ENCODE data around the gene SPCS2. TPM values are rescaled to one million over a fixed set of nuclear protein-coding genes. Genes with fewer than 3 reads are reported as not detected.
"Not testable (repeated sequence)": the region's sequence is repeated elsewhere in the genome, so short reads cannot be mapped to it uniquely, and the experiment has no call there.

SPCS2 gene
- total RNA-seq, 1 donor from 2014 or later = 194 TPM

GRCh38 chr11:74954199-74954598, 5.1 kb downstream of the SPCS2 start:
- peaks cover 16% of the 10 kb centered on the region for H3K4me1 Mint-ChIP-seq (ENCODE audit: low read depth)
- H3K4me3 Mint-ChIP-seq (ENCODE audit: low read depth) = no peak overlapping the region
- no peaks in the 10 kb centered on the region for H3K9me3 Mint-ChIP-seq (ENCODE audit: low read depth)
- DNase-seq (ENCODE audit: low spot score, unreplicated experiment) = no peak
- H3K27ac Mint-ChIP-seq = no peak overlapping the region
- no peaks in the 10 kb centered on the region for H3K27me3 Mint-ChIP-seq
- no peak for TF ChIP-seq CTCF (IDR thresholded peaks at IDR 0.05; ENCODE audit: unreplicated experiment)
- peaks cover 9% of the 10 kb centered on the region for H3K36me3 Mint-ChIP-seq (ENCODE audit: insufficient read depth)

- H3K9me3 Mint-ChIP-seq (ENCODE audit: low read depth) = no peaks in the 10 kb centered on the region
- no peak for DNase-seq (ENCODE audit: low spot score, unreplicated experiment)
- no peaks in the 10 kb centered on the region for H3K27me3 Mint-ChIP-seq
- TF ChIP-seq CTCF (IDR thresholded peaks at IDR 0.05; ENCODE audit: unreplicated experiment) = no peak
- H3K27ac Mint-ChIP-seq = no peak overlapping the region
- H3K36me3 Mint-ChIP-seq (ENCODE audit: insufficient read depth) = peaks cover 10% of the 10 kb centered on the region
- no peak overlapping the region for H3K4me3 Mint-ChIP-seq (ENCODE audit: low read depth)
- peaks cover 2% of the 10 kb centered on the region for H3K4me1 Mint-ChIP-seq (ENCODE audit: low read depth)
Observed at GRCh38 chr11:74956397-74957015, 7.4 kb downstream of the SPCS2 start.

GRCh38 chr11:74957937-74958629, 9.0 kb downstream of the SPCS2 start:
- peaks cover 9% of the 10 kb centered on the region for H3K36me3 Mint-ChIP-seq (ENCODE audit: insufficient read depth)
- no peak overlapping the region for H3K4me3 Mint-ChIP-seq (ENCODE audit: low read depth)
- H3K9me3 Mint-ChIP-seq (ENCODE audit: low read depth) = no peaks in the 10 kb centered on the region
- no peak for TF ChIP-seq CTCF (IDR thresholded peaks at IDR 0.05; ENCODE audit: unreplicated experiment)
- peaks cover 10% of the 10 kb centered on the region for H3K4me1 Mint-ChIP-seq (ENCODE audit: low read depth)
- no peak overlapping the region for H3K27ac Mint-ChIP-seq
- no peak for DNase-seq (ENCODE audit: low spot score, unreplicated experiment)
- no peaks in the 10 kb centered on the region for H3K27me3 Mint-ChIP-seq

- Mint-ChIP-seq H3K4me1 (ENCODE audit: low read depth) (peaks cover 20% of the 10 kb centered on the region), H3K36me3 (ENCODE audit: insufficient read depth) (peaks cover 12% of the 10 kb centered on the region)
- not testable (repeated sequence) for DNase-seq (ENCODE audit: low spot score, unreplicated experiment); H3K4me3 Mint-ChIP-seq (ENCODE audit: low read depth); H3K27ac Mint-ChIP-seq; H3K9me3 Mint-ChIP-seq (ENCODE audit: low read depth); H3K27me3 Mint-ChIP-seq
Observed at GRCh38 chr11:74960128-74960527, 11.1 kb downstream of the SPCS2 start.

- no peak for DNase-seq (ENCODE audit: low spot score, unreplicated experiment)
- Mint-ChIP-seq H3K9me3 (ENCODE audit: low read depth) (no peaks in the 10 kb centered on the region), H3K27me3 (no peaks in the 10 kb centered on the region), H3K27ac (no peak overlapping the region), H3K36me3 (ENCODE audit: insufficient read depth) (peaks cover 17% of the 10 kb centered on the region), H3K4me3 (ENCODE audit: low read depth) (no peak overlapping the region), H3K4me1 (ENCODE audit: low read depth) (peaks cover 20% of the 10 kb centered on the region)
- TF ChIP-seq CTCF (IDR thresholded peaks at IDR 0.05; ENCODE audit: unreplicated experiment) = no peak
Observed at GRCh38 chr11:74966651-74967050, 17.6 kb downstream of the SPCS2 start.

Data from progenitor cell of endocrine pancreas (in vitro differentiated cells).